HG03521 (cell line): ENCODE data around the gene PTPA.
"Not testable (repeated sequence)": the region's sequence is repeated elsewhere in the genome, so short reads cannot be mapped to it uniquely, and the experiment has no call there.

ENCODE experiments used
- ATAC-seq: cut with Tn5 transposase; IDR thresholded peaks from one replicate; pipeline ENCODE4 v1.9.1; 2021; ENCODE audit warnings: mild to moderate bottlenecking, moderate library complexity; ENCODE audit not compliant: unreplicated experiment

Gene PTPA

GRCh38 chr9:129193655-129194054, 82.4 kb downstream of the PTPA start:
- ATAC-seq: no peak

DNA sequence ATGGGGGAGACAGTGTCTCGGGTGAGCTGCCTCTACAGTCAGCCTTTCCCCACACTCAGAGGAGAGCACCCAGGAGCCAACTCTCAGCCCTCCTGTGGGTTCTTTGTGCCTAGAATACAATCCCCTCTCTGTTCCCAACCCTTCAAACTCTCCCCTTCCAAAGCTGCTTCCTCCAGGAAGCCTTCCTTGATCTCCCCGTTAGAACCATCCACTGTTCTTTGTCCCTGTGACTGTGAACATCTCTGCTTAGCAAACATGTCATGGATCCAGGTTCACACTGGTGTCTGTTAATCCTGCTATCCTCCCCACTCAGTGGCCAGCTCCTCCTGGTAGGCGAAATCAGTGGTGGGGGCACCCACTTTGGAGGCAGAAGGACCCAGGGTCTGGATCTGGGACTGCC, 83.0 kb downstream of the PTPA start:
- ATAC-seq: no peak

- ATAC-seq: no peak
Measured at GRCh38 chr9:129195606-129196005, 84.4 kb downstream of the PTPA start.

GRCh38 chr9:129197045-129197444, 85.8 kb downstream of the PTPA start:
- not testable (repeated sequence) for ATAC-seq

GRCh38 chr9:129197978-129198318, 86.7 kb downstream of the PTPA start:
- ATAC-seq: no peak
